ENCODE measurements around the gene TAGLN3. TPM values are rescaled to one million over a fixed set of nuclear protein-coding genes. Genes with fewer than 3 reads are reported as not detected.
"Not testable (repeated sequence)": the region's sequence is repeated elsewhere in the genome, so short reads cannot be mapped to it uniquely, and the experiment has no call there.

The TAGLN3 gene
- total RNA-seq, 1 donor: not detected

GRCh38 chr3:112027142-112027541 lies 28.4 kb downstream of the TAGLN3 start:
- no peak for TF ChIP-seq CTCF (IDR thresholded peaks at IDR 0.05; ENCODE audit: insufficient read depth, low read depth, low read length)
- no peak overlapping the region for H3K4me3 ChIP-seq (ENCODE audit: low read depth, low read length)
- DNase-seq (ENCODE audit: low read depth): no peak

GRCh38 chr3:112027826-112028225 lies 29.1 kb downstream of the TAGLN3 start:
- DNase-seq (ENCODE audit: low read depth): no peak
- H3K4me3 ChIP-seq (ENCODE audit: low read depth, low read length): no peak overlapping the region
- TF ChIP-seq CTCF (IDR thresholded peaks at IDR 0.05; ENCODE audit: insufficient read depth, low read depth, low read length): no peak

- H3K4me3 ChIP-seq (ENCODE audit: low read depth, low read length): no peak overlapping the region
- TF ChIP-seq CTCF (IDR thresholded peaks at IDR 0.05; ENCODE audit: insufficient read depth, low read depth, low read length): no peak
- no peak for DNase-seq (ENCODE audit: low read depth)
These were observed 32.2 kb downstream of the TAGLN3 start for GRCh38 chr3:112030901-112031300.

GRCh38 chr3:112032098-112032731 lies 33.5 kb downstream of the TAGLN3 start:
- no peak for TF ChIP-seq CTCF (IDR thresholded peaks at IDR 0.05; ENCODE audit: insufficient read depth, low read depth, low read length)
- DNase-seq (ENCODE audit: low read depth): no peak

GRCh38 chr3:112034436-112034835 lies 35.7 kb downstream of the TAGLN3 start, which contains the start of gene TMPRSS7:
TMPRSS7 (plus strand) TSS chr3:112034736; CDS start chr3:112034846, 110 bp downstream.
- no peak for TF ChIP-seq CTCF (IDR thresholded peaks at IDR 0.05; ENCODE audit: insufficient read depth, low read depth, low read length)
- DNase-seq (ENCODE audit: low read depth): no peak

More at GRCh38 chr3:112032098-112032731, 33.5 kb downstream of the TAGLN3 start:
- no peak overlapping the region for H3K4me3 ChIP-seq (ENCODE audit: low read depth, low read length)

GRCh38 chr3:112035241-112035640 lies 36.5 kb downstream of the TAGLN3 start:
- no peak for DNase-seq (ENCODE audit: low read depth)
- TF ChIP-seq CTCF (IDR thresholded peaks at IDR 0.05; ENCODE audit: insufficient read depth, low read depth, low read length): no peak
- H3K4me3 ChIP-seq (ENCODE audit: low read depth, low read length): no peak overlapping the region

More at GRCh38 chr3:112034436-112034835, 35.7 kb downstream of the TAGLN3 start, which contains the start of gene TMPRSS7:
- no peak within 1 kb of the TSS for H3K4me3 ChIP-seq (ENCODE audit: low read depth, low read length)

GRCh38 chr3:112037194-112037593 lies 38.5 kb downstream of the TAGLN3 start:
- not testable (repeated sequence) for DNase-seq (ENCODE audit: low read depth); H3K4me3 ChIP-seq (ENCODE audit: low read depth, low read length)

Measured in fibroblast of villous mesenchyme (primary cell).